GM18517 (cell line): Measurements from ENCODE around the gene CDC42EP5.

Source experiments
- ATAC-seq: cut with Tn5 transposase; IDR thresholded peaks from one replicate; pipeline ENCODE4 v1.9.1; 2021; ENCODE audit warnings: mild to moderate bottlenecking, moderate library complexity; ENCODE audit not compliant: unreplicated experiment

The CDC42EP5 gene

GRCh38 chr19:54428323-54429175 lies 44.5 kb downstream of the CDC42EP5 start:
- ATAC-seq, result no peak

- no peak for ATAC-seq
These were observed 45.5 kb downstream of the CDC42EP5 start for GRCh38 chr19:54427586-54427985.

GRCh38 chr19:54426291-54426931 lies 46.7 kb downstream of the CDC42EP5 start:
- no peak for ATAC-seq

GRCh38 chr19:54425382-54425723 lies 47.7 kb downstream of the CDC42EP5 start:
- no peak for ATAC-seq

- no peak for ATAC-seq
These were observed 48.3 kb downstream of the CDC42EP5 start for GRCh38 chr19:54424660-54425381.

- no peak for ATAC-seq
These were observed 48.9 kb downstream of the CDC42EP5 start for GRCh38 chr19:54424201-54424600.

GRCh38 chr19:54422136-54422535 lies 51.0 kb downstream of the CDC42EP5 start:
- no peak for ATAC-seq

- ATAC-seq, result no peak
These were observed 51.6 kb downstream of the CDC42EP5 start for GRCh38 chr19:54421521-54421920.

- ATAC-seq, result no peak
These were observed 52.0 kb downstream of the CDC42EP5 start for GRCh38 chr19:54421169-54421516.

GRCh38 chr19:54420383-54421168 lies 52.5 kb downstream of the CDC42EP5 start:
- ATAC-seq, result no peak

- no peak for ATAC-seq
These were observed 53.1 kb downstream of the CDC42EP5 start for GRCh38 chr19:54420068-54420382.

GRCh38 chr19:54418930-54419800 lies 53.9 kb downstream of the CDC42EP5 start:
- ATAC-seq, result no peak

- ATAC-seq, result no peak
These were observed 54.8 kb downstream of the CDC42EP5 start for GRCh38 chr19:54418030-54418929.

- no peak for ATAC-seq
These were observed 56.2 kb downstream of the CDC42EP5 start for GRCh38 chr19:54416695-54417491.

- ATAC-seq, result no peak
These were observed 57.0 kb downstream of the CDC42EP5 start for GRCh38 chr19:54415901-54416673.

- ATAC-seq, result no peak
These were observed 57.7 kb downstream of the CDC42EP5 start, which contains the start of gene TTYH1 for GRCh38 chr19:54415208-54415900. Gene TTYH1 (plus strand): TSS chr19:54415464. CDS start chr19:54415553, 89 bp downstream.
